Liver (tissue), 9 donors: ENCODE measurements around the gene NKIRAS1. TPM values are rescaled to one million over a fixed set of nuclear protein-coding genes. Genes with fewer than 3 reads are reported as not detected.

Experiments used
- DNase-seq: peaks from one replicate; pipeline ENCODE4 v3.0.0-alpha.2; 2017; ENCODE audit warnings: low spot score
- H3K27ac ChIP-seq, 2 donors: one replicate each; pipeline ENCODE4 v1.7.0; 2013; ENCODE audit warnings: inconsistent platforms in 2 of 2, low read length in 2 of 2, control low read depth in 1 of 2, low read depth in 1 of 2, mild to moderate bottlenecking in 1 of 2
- H3K27me3 ChIP-seq, 4 donors: one replicate each; pipeline versions ENCODE4 v1.6.1 to v1.7.0; 2013; ENCODE audit warnings: low read length in 3 of 4, inconsistent platforms in 1 of 4, mild to moderate bottlenecking in 1 of 4, moderate library complexity in 1 of 4; ENCODE audit not compliant: control insufficient read depth in 4 of 4, insufficient read depth in 4 of 4
- H3K36me3 ChIP-seq, 4 donors: one replicate each; pipeline versions ENCODE4 v1.6.1 to v1.7.0; 2013; ENCODE audit warnings: low read length in 3 of 4, mild to moderate bottlenecking in 3 of 4, low read depth in 1 of 4, moderate library complexity in 1 of 4; ENCODE audit not compliant: control insufficient read depth in 4 of 4, insufficient read depth in 3 of 4
- H3K4me1 ChIP-seq, 4 donors: one replicate each; pipeline versions ENCODE4 v1.6.1 to v1.7.0; 2013; ENCODE audit warnings: low read length in 3 of 4, mild to moderate bottlenecking in 3 of 4, moderate library complexity in 1 of 4; ENCODE audit not compliant: control insufficient read depth in 4 of 4, insufficient read depth in 4 of 4
- H3K4me3 ChIP-seq, 3 donors: one replicate each; pipeline versions ENCODE4 v1.6.1 to v1.7.0; 2013; ENCODE audit warnings: low read length in 3 of 3, control low read depth in 1 of 3, low read depth in 1 of 3, mild to moderate bottlenecking in 1 of 3
- H3K9ac ChIP-seq, 2 donors: one replicate each; pipeline ENCODE4 v1.7.0; 2013; ENCODE audit warnings: low read length in 2 of 2, mild to moderate bottlenecking in 2 of 2, moderate library complexity in 2 of 2, control low read depth in 1 of 2, low read depth in 1 of 2
- H3K9me3 ChIP-seq, 4 donors: one replicate each; pipeline versions ENCODE4 v1.6.1 to v1.7.0; 2013; ENCODE audit warnings: low read length in 3 of 4; ENCODE audit not compliant: control insufficient read depth in 4 of 4
- CTCF ChIP-seq: fragments of 150-350 bp; IDR thresholded peaks from 2 replicates; pipeline ENCODE4 v1.5.1; 2017; ENCODE audit warnings: improper control_type of control experiment, low read depth, low read length; ENCODE audit not compliant: missing input control
- EGR1 ChIP-seq, 2 donors: IDR thresholded peaks; 2 replicates each; pipeline ENCODE4 v1.6.1; 2016 to 2018; ENCODE audit warnings: antibody characterized with exemption in 2 of 2, low read depth in 2 of 2
- FOXA2 ChIP-seq: IDR thresholded peaks from 2 replicates; pipeline ENCODE4 v1.6.1; 2016; ENCODE audit warnings: antibody characterized with exemption
- GABPA ChIP-seq, 2 donors: IDR thresholded peaks in 1 of 2; conservative IDR thresholded peaks in 1 of 2; 2 replicates each; pipeline ENCODE4 v1.6.1; 2016; ENCODE audit warnings: antibody characterized with exemption in 2 of 2, mild to moderate bottlenecking in 1 of 2, moderate library complexity in 1 of 2
- HNF4A ChIP-seq, 2 donors: conservative IDR thresholded peaks; 2 replicates each; pipeline ENCODE4 v1.6.1; 2016; ENCODE audit warnings: antibody characterized with exemption in 2 of 2, mild to moderate bottlenecking in 2 of 2
- HNF4G ChIP-seq: IDR thresholded peaks from 2 replicates; pipeline ENCODE4 v1.6.1; 2016; ENCODE audit warnings: antibody characterized with exemption
- JUND ChIP-seq, 2 donors: IDR thresholded peaks; 2 replicates each; pipeline ENCODE4 v1.6.1; 2016; ENCODE audit warnings: antibody characterized with exemption in 2 of 2
- NR2F2 ChIP-seq: IDR thresholded peaks from 2 replicates; pipeline ENCODE4 v1.6.1; 2016; ENCODE audit warnings: antibody characterized with exemption
- REST ChIP-seq: IDR thresholded peaks from 2 replicates; pipeline ENCODE4 v1.6.1; 2016; ENCODE audit warnings: antibody characterized with exemption, mild to moderate bottlenecking
- TAF1 ChIP-seq: conservative IDR thresholded peaks from 2 replicates; pipeline ENCODE4 v1.6.1; 2016; ENCODE audit warnings: antibody characterized with exemption, mild to moderate bottlenecking
- YY1 ChIP-seq: IDR thresholded peaks from 2 replicates; pipeline ENCODE4 v1.6.1; 2016; ENCODE audit warnings: antibody characterized with exemption, mild to moderate bottlenecking
- WGBS: extraction: QIAGEN DNeasy Blood & Tissue Kit; methylation state at CpG from one replicate; pipeline ENCODE4 v1.1.7; 2013; 5-methylcytosine and 5-hydroxymethylcytosine counted together
- polyA plus RNA-seq, 2 donors: library from polyadenylated mRNA; stranded (reverse) in 1 of 2; unstranded in 1 of 2; fragments of 200-250 nt in 1 of 2; fragments of >200 nt in 1 of 2; fragmentation: Nextera tagmentation in 1 of 2; extraction: Ambion mirVana in 1 of 2; gene quantifications; one replicate each; pipeline versions ENCODE4 v1.2.1 to v1.2.3, GENCODE V29; 2013 to 2015
- total RNA-seq, 2 donors: library from RNA; depleted of rRNA; stranded (reverse); fragments of >200 nt; gene quantifications; one replicate each; pipeline ENCODE4 v1.2.3, GENCODE V29; 2014
- TF ChIP-seq, protein P1 (sequence below): IDR thresholded peaks from 2 replicates; pipeline ENCODE4 v1.6.1; 2016; ENCODE audit warnings: antibody characterized with exemption
- TF ChIP-seq, protein P2 (sequence below): IDR thresholded peaks from 2 replicates; pipeline ENCODE4 v1.6.1; 2016; ENCODE audit warnings: antibody characterized with exemption
- TF ChIP-seq, protein P3 (sequence below): IDR thresholded peaks from 2 replicates; pipeline ENCODE4 v1.6.1; 2016; ENCODE audit warnings: antibody characterized with exemption
- donor health status: healthy.
- donor health status: healthy.
- donor health status: healthy.
- donor health status: healthy.
- donor health status: healthy.

NKIRAS1 gene
- total and polyA plus RNA-seq, 4 donors: 4.6 to 12.6 (median 8.4) TPM

- Histone ChIP-seq H3K27me3 (no peaks in the 10 kb centered on the region), H3K9ac (no peak overlapping the region), H3K4me1 (no peaks in the 10 kb centered on the region), H3K27ac (no peak overlapping the region), H3K36me3 (peaks cover 7 to 62% (median 24%) of the 10 kb centered on the region in 4 donors), H3K4me3 (no peak overlapping the region), H3K9me3 (no peaks in the 10 kb centered on the region)
- WGBS: 97% methylated on average over 1 of the region's 1 CpG
- TF ChIP-seq GABPA (IDR thresholded peaks at IDR 0.05 in 1 of 2, conservative IDR thresholded peaks at IDR 0.05 in 1 of 2): no peak
- no peak for TF ChIP-seq JUND (IDR thresholded peaks at IDR 0.05)
- TF ChIP-seq, protein P1, sequence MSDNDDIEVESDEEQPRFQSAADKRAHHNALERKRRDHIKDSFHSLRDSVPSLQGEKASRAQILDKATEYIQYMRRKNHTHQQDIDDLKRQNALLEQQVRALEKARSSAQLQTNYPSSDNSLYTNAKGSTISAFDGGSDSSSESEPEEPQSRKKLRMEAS: no peak
- TF ChIP-seq CTCF: no peak
- TF ChIP-seq EGR1 (IDR thresholded peaks at IDR 0.05; ENCODE audit: low read depth in 2 of 2): no peak
- TF ChIP-seq HNF4A (conservative IDR thresholded peaks at IDR 0.05): no peak
- no peak for TF ChIP-seq TAF1
- TF ChIP-seq, protein P2, sequence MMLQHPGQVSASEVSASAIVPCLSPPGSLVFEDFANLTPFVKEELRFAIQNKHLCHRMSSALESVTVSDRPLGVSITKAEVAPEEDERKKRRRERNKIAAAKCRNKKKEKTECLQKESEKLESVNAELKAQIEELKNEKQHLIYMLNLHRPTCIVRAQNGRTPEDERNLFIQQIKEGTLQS: no peak
- DNase-seq: no peak
Measured at GRCh38 chr3:23961066-23961465, 44.3 kb upstream of the NKIRAS1 start.

GRCh38 chr3:23960649-23961048 is 43.9 kb upstream of the NKIRAS1 start:
- TF ChIP-seq TAF1 (no peak), FOXA2 (no peak), HNF4A (conservative IDR thresholded peaks at IDR 0.05) (no peak), NR2F2 (no peak), YY1 (no peak), REST (no peak), HNF4G (no peak)
- TF ChIP-seq, protein P3, sequence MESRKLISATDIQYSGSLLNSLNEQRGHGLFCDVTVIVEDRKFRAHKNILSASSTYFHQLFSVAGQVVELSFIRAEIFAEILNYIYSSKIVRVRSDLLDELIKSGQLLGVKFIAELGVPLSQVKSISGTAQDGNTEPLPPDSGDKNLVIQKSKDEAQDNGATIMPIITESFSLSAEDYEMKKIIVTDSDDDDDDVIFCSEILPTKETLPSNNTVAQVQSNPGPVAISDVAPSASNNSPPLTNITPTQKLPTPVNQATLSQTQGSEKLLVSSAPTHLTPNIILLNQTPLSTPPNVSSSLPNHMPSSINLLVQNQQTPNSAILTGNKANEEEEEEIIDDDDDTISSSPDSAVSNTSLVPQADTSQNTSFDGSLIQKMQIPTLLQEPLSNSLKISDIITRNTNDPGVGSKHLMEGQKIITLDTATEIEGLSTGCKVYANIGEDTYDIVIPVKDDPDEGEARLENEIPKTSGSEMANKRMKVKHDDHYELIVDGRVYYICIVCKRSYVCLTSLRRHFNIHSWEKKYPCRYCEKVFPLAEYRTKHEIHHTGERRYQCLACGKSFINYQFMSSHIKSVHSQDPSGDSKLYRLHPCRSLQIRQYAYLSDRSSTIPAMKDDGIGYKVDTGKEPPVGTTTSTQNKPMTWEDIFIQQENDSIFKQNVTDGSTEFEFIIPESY: no peak
- Histone ChIP-seq H3K36me3 (peaks cover 7 to 62% (median 20%) of the 10 kb centered on the region in 4 donors), H3K9me3 (no peaks in the 10 kb centered on the region), H3K27ac (no peak overlapping the region), H3K9ac (no peak overlapping the region), H3K27me3 (no peaks in the 10 kb centered on the region), H3K4me1 (no peaks in the 10 kb centered on the region), H3K4me3 (no peak overlapping the region)
- no peak for DNase-seq
- WGBS: 72% methylated on average over 1 of the region's 1 CpG
